CD4-positive, alpha-beta T cell treated with Interleukin-15 for 1 hour (primary cell): Measurements from ENCODE around the gene CYP4F22.
"Not testable (repeated sequence)": the region's sequence is repeated elsewhere in the genome, so short reads cannot be mapped to it uniquely, and the experiment has no call there.

Experiments used
- DNase-seq: peaks from one replicate; pipeline ENCODE4 v3.0.0-alpha.2; 2020

Gene CYP4F22

DNA sequence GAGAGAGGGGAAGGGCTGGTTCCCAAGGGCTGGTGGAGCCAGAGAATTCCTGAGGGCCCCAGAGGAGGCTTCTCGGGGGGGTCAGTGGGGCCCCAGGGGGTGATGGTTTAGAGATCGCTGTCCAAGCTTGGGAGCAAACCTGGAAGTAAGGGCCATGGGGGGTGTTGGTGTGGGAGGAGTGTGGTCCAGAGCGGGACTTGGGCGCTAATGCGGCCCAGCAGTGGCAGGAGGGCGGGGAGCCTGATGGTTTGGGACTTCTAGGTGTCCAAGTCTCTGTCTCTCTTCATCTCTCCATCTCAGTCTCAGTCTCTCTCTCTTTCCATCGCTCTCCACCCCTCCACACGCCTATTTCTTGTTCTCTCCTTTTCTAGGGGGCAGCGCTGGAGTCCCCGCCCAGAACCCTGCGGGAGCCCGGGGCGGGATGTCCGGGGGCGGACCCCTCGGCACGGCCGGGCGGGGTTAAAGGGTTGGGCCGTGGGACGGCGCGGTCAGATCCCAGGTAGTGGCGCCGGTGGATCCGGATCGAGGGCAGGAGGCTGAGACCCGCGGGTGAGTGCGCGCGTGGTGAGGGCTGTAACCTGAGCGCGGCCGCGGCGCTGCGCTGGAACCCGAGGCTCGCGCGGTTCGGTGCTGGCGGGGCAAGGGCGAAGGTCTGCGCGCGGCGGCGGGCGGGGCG is at the start of gene CYP4F22:
TSS of gene CYP4F22 (plus strand) at position 491 of the 676 bp plus-strand sequence. CDS start 16,812 bp downstream, outside the sequence.
- DNase-seq = no peak

DNA sequence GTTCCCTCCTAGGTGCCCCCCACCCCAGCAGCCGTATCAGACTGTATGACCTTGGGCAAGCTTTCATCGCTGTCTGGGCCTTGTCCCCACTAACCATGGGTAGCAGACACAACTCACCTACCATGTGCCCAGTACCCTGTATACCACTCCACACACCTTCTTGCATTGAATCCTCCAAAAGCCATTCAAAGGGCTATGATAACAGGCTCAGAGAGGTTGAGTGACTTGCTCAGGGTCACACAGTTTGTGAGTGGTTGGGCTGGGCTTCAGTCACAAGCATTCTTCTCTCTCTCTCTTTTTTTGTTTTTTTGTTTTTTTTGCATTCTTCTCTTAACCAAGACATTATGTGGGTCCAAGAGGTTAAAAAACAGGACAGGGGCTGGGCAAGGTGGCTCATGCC is 46.6 kb upstream of the CYP4F22 start:
- DNase-seq = no peak

DNA sequence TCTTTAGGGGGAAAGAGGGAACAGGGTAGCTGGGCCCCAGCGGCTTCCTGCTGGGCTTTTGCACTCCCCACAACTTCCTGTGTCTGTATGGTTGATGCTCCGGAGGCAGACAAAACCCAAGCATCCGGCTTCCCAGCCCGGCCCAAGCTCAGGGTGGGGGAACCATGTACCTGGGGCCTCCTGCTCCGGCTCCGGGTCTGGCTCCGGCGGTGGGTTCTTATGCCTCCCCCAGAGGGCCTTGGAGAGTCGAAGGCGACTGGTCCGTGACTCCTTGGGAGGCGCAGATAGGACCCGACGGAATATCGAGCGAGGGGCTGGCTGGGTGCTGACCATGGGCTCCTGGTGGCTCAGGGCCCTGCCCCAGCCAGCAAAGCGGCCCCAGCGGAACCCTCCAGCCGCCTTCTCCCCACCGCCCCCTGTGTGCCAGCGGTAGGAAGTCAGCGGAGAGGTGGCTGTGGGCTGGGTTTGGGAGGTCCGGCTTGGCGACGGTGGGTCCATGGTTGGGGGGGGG is 44.4 kb upstream of the CYP4F22 start:
- peak; percentile 77 for DNase-seq

DNA sequence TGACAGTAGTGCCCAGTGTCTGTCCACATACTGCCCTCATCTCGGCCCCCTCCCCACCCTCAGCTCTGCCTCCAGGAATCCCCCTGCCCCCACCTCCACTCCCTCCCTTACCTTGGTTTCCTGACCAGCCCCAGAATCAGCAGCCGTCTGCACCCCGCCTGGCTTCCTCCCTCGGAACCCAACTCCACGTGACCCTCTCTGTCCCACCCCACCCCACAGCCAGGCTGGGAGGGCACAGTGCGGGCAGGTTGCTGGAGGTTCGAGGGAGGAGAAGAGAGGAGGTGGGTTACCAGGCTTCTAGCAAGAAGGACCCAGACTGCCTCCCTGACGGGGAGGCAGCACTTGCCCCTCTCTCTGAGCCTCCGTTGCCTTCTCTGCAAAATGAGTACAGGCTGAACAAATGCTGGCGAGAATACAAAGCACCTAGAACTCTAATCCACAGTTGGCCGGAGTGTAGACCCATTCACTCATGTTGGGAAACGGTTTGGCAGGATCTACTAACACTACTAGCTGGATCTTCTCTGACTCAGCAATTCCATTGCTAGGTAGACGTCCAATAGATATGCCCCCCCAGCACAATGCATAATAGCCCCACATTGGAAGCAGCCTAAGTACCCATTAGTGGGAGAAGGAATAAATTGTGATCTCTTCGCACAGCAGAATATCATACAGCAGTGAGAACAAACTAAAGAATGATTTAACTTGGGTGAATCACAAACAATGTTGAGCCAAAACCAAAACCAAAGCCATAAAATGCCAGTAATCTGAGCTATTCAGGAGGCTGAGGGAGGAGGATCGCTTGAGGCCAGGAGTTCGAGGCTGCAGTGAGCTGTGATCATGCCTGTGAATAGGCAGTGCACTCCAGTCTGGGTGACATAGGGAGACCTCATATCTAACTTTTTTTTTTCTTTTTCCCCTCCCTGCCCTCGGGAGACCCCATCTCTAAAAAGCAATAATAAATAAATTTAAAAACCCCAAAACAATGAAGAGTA is 43.6 kb upstream of the CYP4F22 start, which contains the start of gene RASAL3:
TSS of gene RASAL3 (minus strand) at position 151 of the 992 bp plus-strand sequence. CDS start 186 bp downstream, outside the sequence.
- peak; percentile 67 for DNase-seq

DNA sequence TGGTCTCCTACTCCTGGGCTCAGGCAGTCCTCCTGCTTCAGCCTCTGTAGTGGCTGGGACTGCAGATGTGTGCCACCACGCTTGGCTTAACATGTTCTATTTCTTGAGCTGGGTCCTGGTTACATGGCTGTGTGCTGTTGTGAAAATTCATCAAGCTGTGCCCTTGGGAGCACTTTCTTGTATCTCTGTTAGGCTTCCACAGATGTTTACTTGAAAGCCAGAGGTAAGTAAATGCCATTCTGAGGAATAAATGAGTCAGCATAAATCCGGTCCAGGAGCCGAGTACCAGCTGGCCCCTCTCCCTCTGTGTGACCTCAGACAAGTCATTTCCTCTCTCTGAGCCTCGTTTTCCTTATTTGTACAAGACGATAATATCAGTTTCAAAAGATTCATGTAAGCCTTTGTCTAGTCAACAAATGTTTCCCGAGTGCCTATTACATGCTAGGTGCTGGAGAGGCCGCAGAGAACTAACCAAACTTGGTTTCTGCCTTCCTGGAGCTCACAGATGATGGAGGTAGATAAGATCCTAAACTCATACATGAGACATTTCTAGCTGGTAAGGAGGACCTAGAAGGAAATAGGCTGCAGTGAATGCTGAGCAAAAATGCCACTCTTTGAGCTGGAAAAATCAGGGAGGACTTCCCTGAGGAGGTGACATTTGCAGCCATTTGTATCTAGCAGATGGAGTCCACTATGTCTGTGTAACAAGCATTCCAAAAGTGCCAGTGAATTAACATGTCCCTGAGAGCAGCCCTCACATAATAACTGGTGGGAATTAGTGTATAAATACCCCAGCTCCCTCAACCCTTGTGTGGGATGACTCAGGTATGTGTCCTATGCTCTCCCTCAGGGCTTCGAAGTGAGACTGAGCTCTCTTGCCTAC is 41.2 kb upstream of the CYP4F22 start:
- peak; percentile 56 for DNase-seq

DNA sequence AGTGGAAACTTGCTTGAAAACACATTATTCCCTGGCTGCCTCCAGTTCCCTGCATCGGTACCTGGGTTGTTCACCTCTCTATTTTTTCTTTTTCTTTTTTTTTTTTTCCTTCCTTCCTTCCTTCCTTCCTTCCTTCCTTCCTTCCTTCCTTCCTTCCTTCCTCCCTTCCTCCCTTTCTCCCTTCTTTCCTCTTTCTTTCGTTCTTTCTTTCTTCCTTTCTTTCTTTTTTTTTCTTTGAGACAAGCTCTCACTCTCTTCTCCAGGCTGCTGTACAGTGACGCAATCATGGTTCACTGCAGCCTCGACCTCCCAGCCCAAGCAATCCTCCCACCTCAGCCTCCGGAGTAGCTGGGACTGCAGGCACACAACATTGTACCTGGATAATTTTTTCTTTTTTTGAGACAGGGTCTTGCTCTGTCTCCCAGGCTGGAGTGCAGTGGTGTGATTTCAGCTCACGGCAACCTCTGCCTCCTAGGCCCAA is 40.6 kb upstream of the CYP4F22 start:
- DNase-seq = no peak

DNA sequence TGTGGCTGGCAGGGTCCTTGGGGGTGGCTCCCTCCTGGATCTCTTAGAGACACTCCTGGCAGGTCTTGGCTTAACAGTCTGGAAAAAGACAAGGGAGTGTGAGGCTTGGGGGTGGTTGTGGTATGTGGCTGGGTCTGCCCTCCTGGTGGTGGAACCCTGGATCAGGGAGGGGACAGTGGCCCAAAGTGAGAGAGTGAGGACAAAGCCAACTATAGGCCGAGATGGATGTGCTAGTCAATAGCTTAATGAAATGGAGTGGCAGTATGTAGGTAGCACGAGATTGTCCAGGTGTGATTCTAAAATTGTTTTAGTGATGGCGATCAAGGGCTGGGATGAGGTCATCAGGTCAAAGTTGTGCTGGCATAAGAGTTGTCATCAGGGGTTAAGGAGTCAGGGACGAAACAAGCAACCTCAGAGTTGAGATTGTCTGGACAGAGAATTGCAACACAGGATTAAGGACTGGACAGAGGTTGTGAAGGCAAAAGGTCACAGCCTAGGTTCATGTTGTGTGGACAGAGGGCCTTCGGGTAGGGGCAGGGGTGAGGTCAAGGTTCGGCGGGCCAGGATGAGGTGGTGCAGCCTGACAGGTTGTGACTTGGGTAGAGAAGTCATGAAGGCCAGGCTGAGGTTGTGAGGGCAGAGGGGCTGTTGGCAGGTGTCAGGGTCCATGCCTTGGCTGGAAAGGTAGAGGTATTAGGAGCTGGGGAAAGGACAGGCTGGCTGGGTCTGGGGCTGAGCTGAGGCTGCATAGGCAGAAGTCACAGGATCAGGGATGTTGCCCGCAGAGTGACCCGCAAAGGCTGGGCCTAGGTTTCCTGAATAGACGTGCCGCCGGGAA is 39.4 kb upstream of the CYP4F22 start:
- DNase-seq = no peak

DNA sequence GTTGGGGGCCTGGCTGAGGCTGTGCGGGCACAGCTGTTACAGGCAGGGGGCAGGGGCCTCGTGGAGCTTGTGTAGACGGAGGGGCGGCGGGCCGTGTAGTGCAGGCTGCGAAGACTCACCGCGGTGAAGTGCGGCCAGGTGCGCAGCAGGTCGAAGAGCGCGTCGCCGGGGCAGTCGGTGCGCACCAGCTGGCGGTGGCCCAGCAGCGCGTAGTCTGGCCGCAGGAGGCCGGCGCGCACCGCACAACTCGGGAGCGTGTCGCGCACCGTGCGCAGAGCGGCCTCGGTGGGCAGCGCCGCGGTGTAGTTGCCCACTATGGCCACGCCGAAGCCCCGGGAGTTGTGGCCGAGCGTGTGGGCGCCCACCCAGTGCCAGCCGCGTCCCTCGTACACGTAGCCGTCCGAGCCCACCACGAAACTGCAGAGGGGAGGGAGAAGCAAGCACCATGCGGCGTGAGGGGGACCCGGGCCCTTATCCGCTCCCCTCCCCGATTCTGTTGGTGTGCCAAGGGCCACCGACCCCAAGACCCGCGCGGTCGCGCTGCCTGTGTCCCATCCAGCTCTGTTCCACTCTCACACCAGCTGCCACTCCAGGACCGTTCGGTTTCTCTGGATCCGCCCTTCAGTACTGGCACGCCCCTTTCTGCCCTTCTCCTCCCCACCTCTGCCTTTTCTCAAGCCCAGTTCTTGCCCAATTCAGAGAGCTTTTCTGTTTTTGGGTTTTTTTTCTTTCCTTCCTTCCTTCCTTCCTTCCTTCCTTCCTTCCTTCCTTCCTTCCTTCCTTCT is 38.6 kb upstream of the CYP4F22 start:
- DNase-seq = peak; percentile 31

DNA sequence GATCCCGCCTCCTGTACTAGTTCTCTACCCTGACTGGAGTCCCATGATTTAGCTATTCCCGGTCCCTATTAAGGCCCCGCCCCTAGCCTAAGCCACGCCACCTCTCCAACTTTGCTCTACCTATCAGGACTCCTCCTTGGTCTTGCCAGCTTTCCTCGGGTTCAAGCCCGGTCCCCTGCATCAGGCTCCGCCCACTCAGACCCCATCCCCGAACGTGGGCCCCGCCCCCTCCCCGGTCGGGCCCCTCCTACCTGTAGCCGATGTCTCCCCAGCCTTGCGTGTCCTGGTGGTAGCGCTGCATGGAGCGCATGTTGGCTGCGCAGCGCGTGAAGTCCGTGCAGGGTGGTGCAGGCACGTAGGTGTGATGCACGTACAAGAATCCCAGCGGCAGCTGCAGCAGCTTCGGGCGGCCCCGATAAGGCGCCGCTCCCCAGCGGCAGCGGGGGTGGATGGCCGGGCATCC is 36.7 kb upstream of the CYP4F22 start:
- no peak for DNase-seq

DNA sequence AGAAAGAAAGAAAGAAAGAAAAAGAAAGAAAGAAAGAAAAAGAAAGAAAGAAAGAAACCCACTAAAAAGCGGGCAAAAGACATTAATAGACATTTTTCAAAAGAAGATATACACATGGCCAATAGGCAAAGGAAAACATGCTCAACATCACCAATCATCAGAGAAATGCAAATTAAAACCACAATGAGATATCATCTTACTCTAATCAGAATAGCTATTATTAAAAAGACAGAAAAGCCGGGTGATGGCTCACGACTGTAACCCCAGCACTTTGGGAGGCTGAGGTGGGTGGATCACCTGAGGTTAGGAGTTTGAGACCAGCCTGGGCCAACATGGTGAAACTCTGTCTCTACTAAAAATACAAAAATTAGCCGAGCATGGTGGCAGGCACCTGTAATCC is 34.5 kb upstream of the CYP4F22 start:
- DNase-seq = not testable (repeated sequence)

DNA sequence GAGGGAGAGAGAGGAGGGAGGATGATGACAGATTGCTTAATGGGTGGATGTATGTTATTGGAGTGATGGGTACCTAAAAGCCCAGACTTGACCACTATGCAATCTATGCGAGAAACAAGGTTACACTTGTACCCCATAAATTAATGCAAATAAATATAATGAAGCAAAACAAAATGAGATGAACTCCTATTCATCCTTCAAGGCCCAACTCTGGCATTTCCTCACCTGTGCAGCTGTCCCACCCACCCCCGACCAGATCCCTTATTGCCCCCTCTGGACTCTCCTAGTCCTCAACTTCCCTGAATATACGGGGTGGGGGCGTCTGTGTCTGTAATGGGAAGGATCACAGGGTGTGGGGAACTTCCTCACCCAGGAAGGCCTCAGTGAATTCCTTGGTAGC is 33.2 kb upstream of the CYP4F22 start:
- no peak for DNase-seq

DNA sequence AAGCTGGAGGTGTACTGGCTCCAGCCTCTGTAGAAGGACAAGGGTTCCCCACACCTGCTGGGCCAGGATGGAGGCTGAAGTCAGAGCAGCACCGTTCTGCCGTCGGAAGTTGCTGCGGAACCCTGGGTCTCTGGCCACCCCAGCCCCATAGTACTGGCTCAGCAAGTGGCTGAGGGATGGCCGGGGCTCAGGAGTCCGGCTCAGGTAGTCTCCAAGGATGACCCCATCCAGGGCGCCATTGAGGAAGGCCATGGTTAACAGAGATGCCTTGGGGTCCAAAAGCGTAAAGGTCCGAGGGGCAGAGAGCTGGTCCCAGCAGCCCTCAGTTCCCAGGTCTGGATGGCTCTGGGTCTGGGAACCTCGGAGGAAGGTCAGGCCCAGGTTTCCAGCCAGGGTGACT is 32.7 kb upstream of the CYP4F22 start:
- DNase-seq = no peak

DNA sequence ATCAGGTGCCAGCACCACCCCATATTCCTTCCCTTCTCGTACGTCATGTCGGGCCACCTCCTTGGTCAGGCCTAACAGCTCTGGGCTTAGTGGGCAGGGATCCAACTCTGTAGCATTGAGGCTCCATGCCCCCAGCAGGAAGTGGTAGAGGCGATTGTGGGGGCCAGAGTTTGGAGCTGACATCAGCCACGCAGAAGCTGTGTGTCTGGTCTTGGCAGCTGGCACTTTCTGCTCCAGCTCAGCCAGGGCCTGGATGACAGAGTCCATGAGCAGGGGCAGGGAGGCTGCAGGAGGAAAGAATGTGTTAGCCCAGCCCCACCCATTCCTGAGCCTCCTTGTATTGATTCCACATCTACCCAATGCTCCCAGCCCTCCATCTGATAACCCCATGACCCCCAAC is 32.0 kb upstream of the CYP4F22 start:
- no peak for DNase-seq

DNA sequence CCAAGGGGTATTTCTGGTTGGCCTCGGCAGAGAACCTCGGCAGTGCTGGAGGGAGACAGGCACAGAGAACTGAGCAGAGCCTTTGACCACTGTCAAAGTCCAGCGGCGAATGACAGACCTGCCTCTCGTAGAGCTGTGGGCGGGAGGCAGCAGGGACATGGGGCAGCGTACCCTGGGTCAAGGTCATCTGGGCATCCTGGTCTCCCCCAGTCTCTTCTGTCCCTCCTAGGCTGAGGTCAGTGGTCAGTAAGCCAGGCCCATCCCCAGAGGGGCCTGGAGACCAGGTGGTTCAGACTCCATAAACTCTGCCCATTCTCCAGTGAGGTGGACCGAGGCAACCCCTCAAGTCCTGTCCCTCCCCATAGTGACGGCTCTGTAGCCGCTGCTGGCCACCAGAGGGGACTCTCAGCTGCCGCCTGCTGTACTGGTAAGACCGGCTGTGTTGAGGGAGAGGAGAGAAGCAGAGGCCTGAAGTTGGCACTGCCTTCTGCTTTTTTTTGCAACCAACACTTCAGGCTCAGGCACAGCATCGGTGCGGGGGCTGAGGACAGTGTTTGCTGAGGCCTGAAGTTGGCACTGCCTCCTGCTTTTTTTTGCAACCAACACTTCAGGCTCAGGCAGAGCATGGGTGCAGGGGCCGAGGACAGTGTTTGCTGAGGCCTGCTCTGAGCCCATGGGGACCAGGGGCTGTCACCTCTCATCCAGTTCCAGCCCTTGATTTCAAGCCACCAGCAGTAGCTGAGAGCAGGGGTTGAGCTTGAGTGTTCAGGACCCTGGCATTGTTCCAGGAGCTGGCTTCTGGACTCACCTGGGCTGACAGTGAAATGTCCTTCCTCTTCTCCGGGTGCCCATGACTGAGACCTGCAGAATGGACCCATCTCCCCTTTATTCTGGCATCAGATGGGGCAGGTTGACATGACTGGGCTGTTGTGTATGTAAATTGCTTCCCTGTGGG is 28.7 kb upstream of the CYP4F22 start, which contains the start of gene PGLYRP2:
TSS of gene PGLYRP2 (minus strand) at position 111 of the 955 bp plus-strand sequence. CDS start 130 bp downstream, outside the sequence.
- peak; percentile 36 for DNase-seq

DNA sequence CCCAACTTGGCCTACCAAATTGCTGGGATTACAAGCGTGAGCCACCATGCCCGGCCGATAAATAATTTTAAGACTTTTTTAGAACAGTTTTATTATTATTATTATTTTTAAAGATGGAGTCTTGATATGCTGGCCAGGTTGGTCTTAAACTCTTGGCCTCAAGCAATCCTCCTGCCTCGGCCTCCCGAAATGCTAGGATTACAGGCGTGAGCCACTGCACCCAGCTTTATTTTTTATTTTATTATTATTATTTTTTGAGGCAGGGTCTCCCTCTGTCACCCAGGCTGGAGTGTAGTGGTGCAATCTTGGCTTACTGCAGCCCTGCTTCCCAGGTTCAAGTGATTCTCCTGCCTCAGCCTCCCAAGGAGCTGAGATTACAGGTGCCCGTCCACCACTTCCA is 27.3 kb upstream of the CYP4F22 start:
- DNase-seq = not testable (repeated sequence)

DNA sequence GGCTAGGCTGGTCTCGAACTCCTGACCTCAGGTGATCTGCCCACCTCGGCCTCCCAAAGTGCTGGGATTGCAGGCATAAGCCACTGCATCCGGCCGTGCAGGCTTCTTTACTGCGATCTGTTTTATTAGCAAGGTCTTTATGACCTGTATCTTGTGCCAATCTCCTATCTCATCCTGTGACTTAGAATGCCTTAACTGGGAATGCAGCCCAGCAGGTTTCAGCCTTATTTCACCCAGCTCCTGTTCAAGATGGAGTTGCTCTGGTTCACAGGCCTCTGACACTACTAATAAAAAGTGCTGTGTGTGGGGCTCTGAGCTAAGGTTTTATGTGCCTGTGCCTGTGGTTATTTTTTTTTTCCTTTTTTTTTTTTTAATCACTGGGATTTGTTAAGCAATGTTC is 22.6 kb upstream of the CYP4F22 start:
- DNase-seq = not testable (repeated sequence)

DNA sequence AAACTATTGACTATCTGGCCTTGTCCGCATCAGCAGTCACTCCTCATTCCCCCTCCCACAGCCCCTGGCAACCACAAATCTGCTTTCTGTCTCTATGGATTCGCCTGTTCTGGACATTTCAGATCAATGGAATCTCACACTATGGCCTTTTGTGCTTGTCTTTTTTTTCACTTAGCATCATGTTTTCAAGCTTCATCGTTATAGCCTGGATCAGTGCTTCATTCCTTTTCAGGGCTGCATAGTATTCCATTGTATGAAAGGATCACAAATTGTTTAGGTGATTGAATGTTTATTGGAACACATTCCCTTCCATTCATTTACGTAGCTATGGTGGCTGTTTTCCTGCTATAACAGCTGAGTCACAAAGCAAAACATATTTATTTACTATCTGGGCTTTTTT is 21.3 kb upstream of the CYP4F22 start:
- DNase-seq = no peak

DNA sequence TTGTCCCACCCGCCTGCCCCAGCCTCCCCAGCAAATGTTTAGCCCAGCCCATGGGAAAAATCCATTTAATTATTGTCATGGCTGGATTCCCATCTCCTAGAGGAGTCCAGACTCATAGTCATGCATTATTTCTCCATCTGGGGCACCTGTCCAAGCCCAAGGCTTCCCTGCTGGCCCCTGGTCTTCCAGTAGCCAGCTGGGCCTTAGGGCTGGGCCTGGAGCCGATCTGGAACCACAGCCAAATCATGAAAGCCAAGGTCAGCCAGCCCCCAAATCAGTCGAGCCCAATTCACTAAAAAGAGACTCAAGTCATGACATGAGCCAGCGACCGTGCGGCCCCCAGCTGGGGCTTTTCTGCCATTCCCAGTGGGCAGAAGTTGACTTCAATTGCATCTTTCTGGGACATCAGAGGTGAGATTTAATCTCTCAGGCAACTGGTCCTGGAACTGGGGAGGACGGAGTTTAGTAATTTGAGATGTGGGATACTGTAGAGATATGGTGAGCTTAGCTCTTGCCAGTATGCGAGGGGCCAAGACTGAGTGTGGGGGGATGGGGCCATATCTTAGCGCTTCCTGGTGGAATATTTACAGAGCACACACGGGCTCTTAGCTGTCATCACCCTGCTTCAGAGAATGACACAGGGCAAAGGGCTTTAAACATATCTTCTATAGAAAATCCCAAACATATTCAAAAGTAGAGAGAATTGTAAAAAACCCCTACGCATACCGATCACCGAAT is 19.7 kb upstream of the CYP4F22 start:
- no peak for DNase-seq
